GM19468 (cell line): ENCODE data around the gene PGF.

ENCODE experiments used
- ATAC-seq: cut with Tn5 transposase; IDR thresholded peaks from one replicate; pipeline ENCODE4 v1.9.1; 2021; ENCODE audit warnings: mild to moderate bottlenecking, moderate library complexity, moderate number of reproducible peaks; ENCODE audit not compliant: unreplicated experiment; ENCODE audit errors: extremely low read depth

Gene PGF

GRCh38 chr14:74929242-74929641, 26.2 kb downstream of the PGF start:
- no peak for ATAC-seq

DNA sequence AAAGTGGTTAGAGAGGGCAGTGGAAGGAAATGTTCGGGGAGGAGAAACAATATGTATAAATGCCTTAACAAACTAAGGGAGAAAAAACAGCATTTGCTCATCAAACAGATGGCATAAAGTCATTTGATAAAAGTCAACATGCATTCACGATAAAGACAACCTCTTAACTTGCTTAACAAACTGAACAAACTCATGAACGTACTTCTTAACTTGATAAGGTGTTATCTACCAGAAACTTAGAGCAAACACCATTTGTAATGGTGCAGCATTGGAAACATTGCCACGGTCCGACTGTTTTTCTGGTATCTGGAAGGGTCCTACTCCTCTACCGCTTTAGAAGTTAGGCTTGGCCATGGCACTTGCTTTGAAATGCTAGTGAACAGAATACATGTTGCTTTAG, 28.2 kb downstream of the PGF start:
- no peak for ATAC-seq

- ATAC-seq: no peak
Observed at GRCh38 chr14:74924061-74924460, 31.3 kb downstream of the PGF start.

DNA sequence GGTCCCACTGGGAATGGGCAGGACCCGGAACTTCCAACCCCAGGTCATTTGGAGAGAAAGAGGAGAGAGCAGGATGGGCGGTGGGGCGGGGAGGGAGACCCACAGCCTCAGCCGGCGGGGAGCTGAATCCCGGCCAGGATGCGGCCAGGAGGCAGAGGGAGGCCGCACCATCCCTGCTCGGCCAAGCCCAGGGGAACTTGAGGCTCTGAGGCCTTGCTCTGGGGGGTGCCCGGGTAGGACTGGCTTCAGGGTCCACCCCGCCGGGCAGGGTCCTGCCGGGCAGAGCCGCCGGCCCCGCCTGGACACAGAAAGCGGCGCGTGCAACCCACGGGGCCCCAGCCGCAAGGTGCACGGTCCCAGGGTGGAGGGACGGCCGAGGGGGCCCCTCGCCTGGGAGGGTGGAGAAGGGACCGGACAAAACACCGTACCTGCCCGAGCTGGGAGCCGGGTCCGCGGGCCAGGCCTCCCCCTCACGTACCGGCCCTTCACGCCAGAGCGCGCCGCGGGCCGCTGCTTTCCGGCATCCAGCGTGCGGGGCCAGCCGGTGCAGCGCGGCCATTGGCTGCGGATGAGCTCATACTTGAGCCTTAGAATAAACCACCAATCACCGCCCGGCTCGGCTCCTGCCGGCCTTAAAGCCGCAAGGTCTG, 32.5 kb downstream of the PGF start, which contains the start of gene RPS6KL1:
Gene RPS6KL1, minus strand, starts transcription at position 509 of the 650 bp plus-strand sequence. CDS start 1,719 bp downstream, outside the sequence.
- ATAC-seq: no peak

DNA sequence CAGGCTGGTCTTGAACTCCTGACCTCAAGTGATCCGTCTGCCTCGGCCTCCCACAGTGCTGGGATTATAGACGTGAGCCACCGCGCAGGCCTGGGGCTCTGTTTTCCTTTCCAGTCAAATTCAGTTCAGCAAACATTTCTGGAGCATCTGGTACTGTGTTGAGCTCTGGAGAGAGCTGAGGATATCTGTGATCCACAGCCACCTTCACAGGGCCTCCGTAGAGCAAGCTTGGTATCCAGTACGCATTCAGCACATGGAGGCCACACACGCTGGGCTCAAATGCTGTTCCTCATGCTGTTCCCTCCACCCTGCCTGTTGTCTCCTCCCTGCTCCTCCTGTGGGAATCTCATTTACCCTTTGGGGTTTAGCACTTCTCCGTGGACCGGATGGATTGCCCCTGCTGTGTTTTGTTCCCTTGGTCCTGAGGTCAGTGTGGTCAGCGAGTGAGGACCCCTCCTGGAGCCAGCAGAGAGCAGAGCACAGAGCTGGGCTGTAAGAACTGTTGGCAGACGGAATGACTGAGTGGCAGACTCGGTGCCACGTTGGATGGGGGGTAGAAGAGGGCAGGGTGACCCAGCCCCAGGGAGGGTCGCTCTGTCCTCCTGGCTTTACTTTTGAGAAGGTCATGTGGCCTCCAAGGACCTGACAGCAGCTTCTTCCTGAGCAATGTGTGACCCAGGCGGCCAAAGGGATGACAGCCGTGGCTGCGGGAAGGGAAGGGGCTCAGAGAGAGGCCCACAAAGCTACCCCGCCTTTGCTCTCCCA, 33.2 kb downstream of the PGF start:
- ATAC-seq: no peak

GRCh38 chr14:74921053-74921620, 34.3 kb downstream of the PGF start:
- no peak for ATAC-seq

DNA sequence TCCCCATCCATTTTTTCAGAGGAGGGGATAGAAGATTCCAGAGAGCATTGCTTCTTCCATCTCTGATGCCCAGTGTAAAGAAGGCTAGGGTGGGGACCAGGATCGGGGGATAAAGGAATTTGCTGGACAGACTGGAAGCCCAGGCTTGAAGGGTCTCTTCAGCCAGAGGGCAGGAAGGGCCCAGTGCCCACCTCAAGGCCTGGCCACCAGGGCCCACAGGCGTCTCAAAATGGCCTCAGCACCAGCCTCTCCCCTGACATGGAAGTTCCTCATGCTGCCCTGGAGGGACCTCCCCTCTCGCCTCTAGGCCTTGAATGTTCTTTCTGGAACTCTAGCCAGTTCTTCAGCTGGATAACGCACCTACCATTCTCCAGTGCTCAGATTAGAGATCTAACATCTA, 35.1 kb downstream of the PGF start:
- no peak for ATAC-seq

- no peak for ATAC-seq
Observed at GRCh38 chr14:74919421-74920165, 35.8 kb downstream of the PGF start.

- no peak for ATAC-seq
Observed at GRCh38 chr14:74918380-74918779, 37.0 kb downstream of the PGF start.

GRCh38 chr14:74917646-74918081, 37.7 kb downstream of the PGF start:
- no peak for ATAC-seq

DNA sequence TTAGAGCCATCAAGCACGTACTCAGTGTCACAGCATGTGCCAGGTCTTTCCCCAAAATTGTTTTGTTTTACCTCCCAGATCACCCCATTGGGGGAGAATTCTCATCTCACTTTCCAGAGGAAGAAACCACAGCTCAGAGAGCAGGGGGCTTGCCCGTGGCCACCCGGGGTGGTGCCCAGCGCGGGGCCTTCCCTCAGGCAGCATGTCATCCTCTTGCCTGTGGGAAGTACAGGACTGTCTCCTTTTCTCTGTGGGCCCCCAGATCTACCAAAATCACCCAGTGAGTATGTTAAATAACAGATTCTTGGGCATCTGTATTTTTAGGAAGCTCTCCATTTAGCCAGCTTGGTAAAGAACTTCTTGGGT, 38.2 kb downstream of the PGF start:
- no peak for ATAC-seq

DNA sequence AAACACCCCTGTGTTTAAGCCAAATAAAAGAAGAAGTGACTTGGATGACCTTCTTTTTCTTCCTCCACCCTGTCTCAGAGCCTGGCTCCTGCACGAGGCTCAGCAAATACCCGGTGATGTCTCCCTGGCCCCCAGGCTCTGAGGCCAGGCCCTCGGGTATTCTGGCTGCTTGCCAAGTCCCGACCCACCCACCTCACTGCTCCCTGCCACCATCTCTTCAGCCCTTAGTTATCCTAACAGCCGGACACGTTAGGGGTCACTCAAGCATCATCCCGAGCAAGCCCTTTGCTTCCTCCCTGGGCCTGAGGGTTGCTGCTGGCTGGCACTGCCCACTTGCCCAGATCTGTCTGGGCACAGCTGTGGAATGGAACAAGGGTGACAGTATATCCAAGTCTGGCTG, 39.6 kb downstream of the PGF start:
- no peak for ATAC-seq

- no peak for ATAC-seq
Observed at GRCh38 chr14:74915426-74915825, 40.0 kb downstream of the PGF start.

- no peak for ATAC-seq
Observed at GRCh38 chr14:74913986-74914573, 41.3 kb downstream of the PGF start.

- no peak for ATAC-seq
Observed at GRCh38 chr14:74913393-74913910, 41.9 kb downstream of the PGF start.

DNA sequence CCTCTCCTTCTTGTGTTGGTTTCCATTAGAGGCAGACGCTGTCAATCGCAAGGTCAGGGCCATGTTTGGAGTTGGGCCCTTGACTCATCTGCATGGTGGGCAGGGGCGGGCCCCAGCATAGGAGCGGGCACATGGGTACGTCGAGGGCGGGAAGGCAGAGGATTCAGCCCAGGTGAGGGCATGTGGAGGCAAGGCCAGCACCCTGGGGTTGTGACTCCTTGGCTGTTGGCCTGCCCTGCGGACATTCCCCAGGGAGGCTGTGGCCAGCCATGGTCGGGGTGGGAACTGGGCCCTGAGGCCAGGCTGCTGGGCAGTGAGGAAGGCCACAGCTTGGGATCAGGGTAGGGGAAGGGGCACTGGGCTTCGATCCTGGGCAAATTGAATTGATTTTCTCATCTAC, 42.6 kb downstream of the PGF start:
- ATAC-seq: no peak

DNA sequence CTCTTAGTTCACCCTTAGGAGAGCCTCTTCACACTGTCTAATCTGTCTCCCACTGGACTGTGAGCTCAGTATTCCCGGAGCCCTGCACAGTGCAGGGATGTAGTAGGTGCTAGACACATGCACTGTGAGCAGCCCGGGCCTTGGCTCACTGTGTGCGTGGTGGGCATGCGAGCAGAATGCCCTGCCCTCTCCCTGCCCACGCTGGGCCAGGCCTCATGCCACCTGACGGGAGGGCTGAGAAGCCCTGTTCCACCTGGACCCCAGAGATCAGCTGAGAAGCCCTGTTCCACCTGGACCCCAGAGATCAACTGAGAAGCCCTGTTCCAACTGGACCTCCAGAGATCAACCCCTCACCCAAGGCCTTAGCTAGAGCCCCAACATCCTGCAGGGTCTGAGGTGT, 43.3 kb downstream of the PGF start:
- no peak for ATAC-seq

GRCh38 chr14:74911704-74912103, 43.7 kb downstream of the PGF start:
- ATAC-seq: no peak

DNA sequence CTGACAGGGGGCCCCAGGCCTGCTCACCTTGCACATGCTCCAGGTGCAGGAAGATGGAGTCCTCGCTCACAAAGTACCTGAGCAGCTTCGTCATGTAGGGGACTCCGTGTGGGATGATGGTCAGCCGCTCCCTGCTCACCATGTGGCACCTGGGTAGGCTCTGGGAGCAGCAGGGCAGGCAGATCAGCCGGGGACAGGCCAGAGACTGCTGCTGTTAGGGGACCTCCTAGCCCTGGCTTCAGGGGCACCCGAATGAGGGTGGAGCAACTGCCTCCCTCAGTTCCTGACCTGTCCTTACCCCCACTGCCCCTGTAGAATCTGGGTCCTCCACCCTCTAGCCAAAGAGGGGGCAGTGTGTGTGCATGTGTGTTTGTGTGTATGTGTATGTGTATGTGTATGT, 44.2 kb downstream of the PGF start:
- no peak for ATAC-seq

- ATAC-seq: no peak
Observed at GRCh38 chr14:74910556-74910955, 44.8 kb downstream of the PGF start.
